MM.1S (cell line): Measurements from ENCODE around the gene ARRDC3.

ENCODE experiments used
- DNase-seq: peaks from one replicate; pipeline ENCODE4 v3.0.0-alpha.2; 2015
- H2AFZ ChIP-seq: fragments of 300-600 bp; sonication (generic); 2 replicates; pipeline ENCODE4 v1.6.0; 2016; ENCODE audit warnings: antibody characterized with exemption, low read length
- H3F3A ChIP-seq: fragments of 300-600 bp; sonication (generic); 2 replicates; pipeline ENCODE4 v1.6.1; 2016; ENCODE audit warnings: mild to moderate bottlenecking, antibody characterized with exemption, low read length, moderate library complexity, mixed read lengths; ENCODE audit not compliant: insufficient read depth
- H3K27ac ChIP-seq: fragments of 300-600 bp; sonication (generic); 2 replicates; pipeline ENCODE4 v1.5.1; 2016; ENCODE audit warnings: mild to moderate bottlenecking, low read length
- H3K27me3 ChIP-seq: fragments of 300-600 bp; sonication (generic); replicated peaks from 2 replicates; pipeline ENCODE4 v1.6.0; 2016; ENCODE audit warnings: low read length; ENCODE audit not compliant: insufficient read depth
- H3K36me3 ChIP-seq: fragments of 300-600 bp; sonication (generic); replicated peaks from 2 replicates; pipeline ENCODE4 v1.6.1; 2016; ENCODE audit warnings: mild to moderate bottlenecking, low read length, mixed read lengths; ENCODE audit not compliant: insufficient read depth
- H3K4me1 ChIP-seq: fragments of 300-600 bp; sonication (generic); 2 replicates; pipeline ENCODE4 v1.6.1; 2016; ENCODE audit warnings: low read length, mixed read lengths
- H3K4me2 ChIP-seq: fragments of 300-600 bp; sonication (generic); 2 replicates; pipeline ENCODE4 v1.6.0; 2016; ENCODE audit warnings: low read depth, low read length
- H3K4me3 ChIP-seq: fragments of 300-600 bp; sonication (generic); 2 replicates; pipeline ENCODE4 v1.5.1; 2016; ENCODE audit warnings: low read length, mixed read lengths
- H3K79me2 ChIP-seq: fragments of 300-600 bp; sonication (generic); 2 replicates; pipeline ENCODE4 v1.6.1; 2016; ENCODE audit warnings: mixed run types, low read length, mixed read lengths
- H3K9ac ChIP-seq: fragments of 300-600 bp; sonication (generic); 2 replicates; pipeline ENCODE4 v1.6.1; 2016; ENCODE audit warnings: low read length, mixed read lengths
- H3K9me2 ChIP-seq: fragments of 300-600 bp; sonication (generic); replicated peaks from 2 replicates; pipeline ENCODE4 v1.6.1; 2016; ENCODE audit warnings: mild to moderate bottlenecking, low read length, mixed read lengths; ENCODE audit not compliant: insufficient read depth
- H3K9me3 ChIP-seq: fragments of 300-600 bp; sonication (generic); replicated peaks from 2 replicates; pipeline ENCODE4 v1.6.1; 2016; ENCODE audit warnings: mild to moderate bottlenecking, low read length, mixed read lengths; ENCODE audit not compliant: insufficient read depth
- H4K20me1 ChIP-seq: fragments of 300-600 bp; sonication (generic); 2 replicates; pipeline ENCODE4 v1.6.1; 2016; ENCODE audit warnings: mild to moderate bottlenecking, low read length, moderate library complexity, mixed read lengths; ENCODE audit not compliant: insufficient read depth
- EZH2 ChIP-seq: fragments of 300-600 bp; sonication (generic); optimal IDR thresholded peaks from 2 replicates; pipeline ENCODE3; 2017; ENCODE audit warnings: low read depth, mild to moderate bottlenecking, antibody characterized with exemption, low read length, mixed read lengths
- EZH2phosphoT487 ChIP-seq: fragments of 300-600 bp; sonication (generic); IDR thresholded peaks from 2 replicates; pipeline ENCODE4 v1.6.1; 2018; ENCODE audit warnings: antibody characterized with exemption, low read length
- TF ChIP-seq, protein P1 (sequence below): fragments of 300-600 bp; sonication (generic); IDR thresholded peaks from 2 replicates; pipeline ENCODE4 v1.5.1; 2016; ENCODE audit warnings: antibody characterized with exemption, low read length, mixed read lengths

The ARRDC3 gene

DNA sequence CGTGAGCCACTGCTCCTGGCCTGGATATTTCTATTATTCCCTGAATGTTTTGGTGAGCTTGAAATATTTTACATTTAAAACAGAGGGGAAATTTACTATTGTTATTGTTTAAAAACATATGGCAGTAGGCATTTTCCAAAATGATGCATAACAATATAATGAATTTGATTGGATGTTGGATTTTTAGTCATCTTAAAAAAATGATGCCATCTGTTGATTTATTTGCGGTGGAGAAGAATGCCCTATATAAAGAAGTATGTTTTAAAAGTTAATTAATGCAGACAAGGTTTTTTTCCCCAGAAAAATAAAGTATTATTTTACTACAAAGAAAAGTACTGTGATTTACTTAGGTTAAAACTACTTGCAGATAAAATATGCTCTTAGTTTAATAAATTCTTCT, 33.4 kb upstream of the ARRDC3 start:
- no peaks in the 10 kb centered on the region for H3K27me3 ChIP-seq
- H3K9me2 ChIP-seq = no peaks in the 10 kb centered on the region
- no peak overlapping the region for H3K9ac ChIP-seq
- no peaks in the 10 kb centered on the region for H3K79me2 ChIP-seq
- H3K36me3 ChIP-seq = no peaks in the 10 kb centered on the region
- no peak overlapping the region for H3K27ac ChIP-seq
- H3F3A ChIP-seq = no peaks in the 10 kb centered on the region
- H3K9me3 ChIP-seq = no peaks in the 10 kb centered on the region
- no peak for DNase-seq
- TF ChIP-seq EZH2 (no peak), EZH2phosphoT487 (no peak)
- TF ChIP-seq, protein P1, sequence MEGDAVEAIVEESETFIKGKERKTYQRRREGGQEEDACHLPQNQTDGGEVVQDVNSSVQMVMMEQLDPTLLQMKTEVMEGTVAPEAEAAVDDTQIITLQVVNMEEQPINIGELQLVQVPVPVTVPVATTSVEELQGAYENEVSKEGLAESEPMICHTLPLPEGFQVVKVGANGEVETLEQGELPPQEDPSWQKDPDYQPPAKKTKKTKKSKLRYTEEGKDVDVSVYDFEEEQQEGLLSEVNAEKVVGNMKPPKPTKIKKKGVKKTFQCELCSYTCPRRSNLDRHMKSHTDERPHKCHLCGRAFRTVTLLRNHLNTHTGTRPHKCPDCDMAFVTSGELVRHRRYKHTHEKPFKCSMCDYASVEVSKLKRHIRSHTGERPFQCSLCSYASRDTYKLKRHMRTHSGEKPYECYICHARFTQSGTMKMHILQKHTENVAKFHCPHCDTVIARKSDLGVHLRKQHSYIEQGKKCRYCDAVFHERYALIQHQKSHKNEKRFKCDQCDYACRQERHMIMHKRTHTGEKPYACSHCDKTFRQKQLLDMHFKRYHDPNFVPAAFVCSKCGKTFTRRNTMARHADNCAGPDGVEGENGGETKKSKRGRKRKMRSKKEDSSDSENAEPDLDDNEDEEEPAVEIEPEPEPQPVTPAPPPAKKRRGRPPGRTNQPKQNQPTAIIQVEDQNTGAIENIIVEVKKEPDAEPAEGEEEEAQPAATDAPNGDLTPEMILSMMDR = no peak
- no peaks in the 10 kb centered on the region for H4K20me1 ChIP-seq
- no peak overlapping the region for H3K4me2 ChIP-seq
- 0 out of 2 replicates have a peak, but pooled peaks cover 3% of the 10 kb centered on the region for H3K4me1 ChIP-seq
- H2AFZ ChIP-seq = no peak overlapping the region
- H3K4me3 ChIP-seq = no peak overlapping the region

GRCh38 chr5:91409304-91409703, 26.2 kb upstream of the ARRDC3 start:
- Histone ChIP-seq H3K79me2 (no peaks in the 10 kb centered on the region), H3K27ac (no peak overlapping the region), H3K9me3 (no peaks in the 10 kb centered on the region), H3K4me3 (no peak overlapping the region), H4K20me1 (no peaks in the 10 kb centered on the region), H3K36me3 (no peaks in the 10 kb centered on the region), H3K4me2 (no peak overlapping the region), H2AFZ (no peak overlapping the region), H3K4me1 (no peaks in the 10 kb centered on the region), H3K27me3 (no peaks in the 10 kb centered on the region), H3F3A (no peaks in the 10 kb centered on the region), H3K9me2 (no peaks in the 10 kb centered on the region), H3K9ac (no peak overlapping the region)
- DNase-seq = no peak
- TF ChIP-seq EZH2 (no peak), EZH2phosphoT487 (no peak)
- TF ChIP-seq, protein P1 = no peak

- H3K4me2 ChIP-seq = no peak overlapping the region
- no peak overlapping the region for H3K27ac ChIP-seq
Measured at GRCh38 chr5:91408710-91409109, 25.6 kb upstream of the ARRDC3 start.

More at GRCh38 chr5:91408710-91409109, 25.6 kb upstream of the ARRDC3 start:
- no peaks in the 10 kb centered on the region for H3K4me1 ChIP-seq
- TF ChIP-seq EZH2phosphoT487 = no peak
- TF ChIP-seq EZH2 = no peak
- TF ChIP-seq, protein P1 = no peak
- H2AFZ ChIP-seq = no peak overlapping the region
- H4K20me1 ChIP-seq = no peaks in the 10 kb centered on the region
- no peaks in the 10 kb centered on the region for H3K27me3 ChIP-seq
- DNase-seq = no peak
- H3K4me3 ChIP-seq = no peak overlapping the region
- H3K9me2 ChIP-seq = no peaks in the 10 kb centered on the region
- H3F3A ChIP-seq = no peaks in the 10 kb centered on the region
- H3K9me3 ChIP-seq = no peaks in the 10 kb centered on the region
- H3K79me2 ChIP-seq = no peaks in the 10 kb centered on the region
- no peaks in the 10 kb centered on the region for H3K36me3 ChIP-seq
- H3K9ac ChIP-seq = no peak overlapping the region
